ENCODE measurements around the gene ZFYVE9. TPM values are rescaled to one million over a fixed set of nuclear protein-coding genes. Genes with fewer than 3 reads are reported as not detected.

The ZFYVE9 gene
- total and polyA plus RNA-seq, 2 of the 13 experiments (the other 11 are each of a cell fraction or from before 2014, with no cell fraction given), result 9.2 to 19.8 TPM

- no peak for TF ChIP-seq ZBTB4 (CRISPR knock-in tag; IDR thresholded peaks at IDR 0.05; ENCODE audit: borderline replicate concordance)
- TF ChIP-seq ZNF263 (CRISPR knock-in tag; IDR thresholded peaks at IDR 0.05), result no peak
- TF ChIP-seq ZNF761 (CRISPR knock-in tag; conservative IDR thresholded peaks at IDR 0.05), result peak; percentile 85; the same call in 1 of the 2 replicates
- TF ChIP-seq ZFY (CRISPR knock-in tag; IDR thresholded peaks at IDR 0.05), result peak; percentile 44; the same call in 1 of the 2 replicates
- peak; percentile 70; the same call in 1 of the 2 replicates for TF ChIP-seq RCOR2 (CRISPR knock-in tag; IDR thresholded peaks at IDR 0.05)
- TF ChIP-seq CBFB (CRISPR knock-in tag; IDR thresholded peaks at IDR 0.05), result peak; percentile 35; the same call in 1 of the 2 replicates
- no peak for TF ChIP-seq TAF15 (IDR thresholded peaks at IDR 0.05; ENCODE audit: low read depth, low read length, poor library complexity, severe bottlenecking)
- TF ChIP-seq ZNF607 (CRISPR knock-in tag; IDR thresholded peaks at IDR 0.05; ENCODE audit: borderline replicate concordance), result no peak
- peak; percentile 60; the same call in 1 of the 2 replicates for TF ChIP-seq SPEN (CRISPR knock-in tag; IDR thresholded peaks at IDR 0.05; ENCODE audit: low read depth)
- TF ChIP-seq ZNF839 (CRISPR knock-in tag; IDR thresholded peaks at IDR 0.05; ENCODE audit: borderline replicate concordance), result no peak
- TF ChIP-seq, protein P1, sequence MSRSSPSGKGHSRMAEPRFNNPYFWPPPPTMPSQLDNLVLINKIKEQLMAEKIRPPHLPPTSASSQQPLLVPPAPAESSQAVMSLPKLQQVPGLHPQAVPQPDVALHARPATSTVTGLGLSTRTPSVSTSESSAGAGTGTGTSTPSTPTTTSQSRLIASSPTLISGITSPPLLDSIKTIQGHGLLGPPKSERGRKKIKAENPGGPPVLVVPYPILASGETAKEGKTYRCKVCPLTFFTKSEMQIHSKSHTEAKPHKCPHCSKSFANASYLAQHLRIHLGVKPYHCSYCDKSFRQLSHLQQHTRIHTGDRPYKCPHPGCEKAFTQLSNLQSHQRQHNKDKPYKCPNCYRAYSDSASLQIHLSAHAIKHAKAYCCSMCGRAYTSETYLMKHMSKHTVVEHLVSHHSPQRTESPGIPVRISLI (CRISPR knock-in tag; IDR thresholded peaks at IDR 0.05; ENCODE audit: borderline replicate concordance), result no peak
- TF ChIP-seq MAFG (CRISPR knock-in tag; IDR thresholded peaks at IDR 0.05), result no peak
- TF ChIP-seq SKI (IDR thresholded peaks at IDR 0.05; ENCODE audit: partially characterized antibody), result no peak
- TF ChIP-seq CREB1 (IDR thresholded peaks at IDR 0.05), result no peak
- peak; percentile 56; the same call in 1 of the 2 replicates for TF ChIP-seq CREB1 (CRISPR knock-in tag; IDR thresholded peaks at IDR 0.05)
- TF ChIP-seq HOXA3 (CRISPR knock-in tag; IDR thresholded peaks at IDR 0.05), result peak; percentile 76; the same call in 1 of the 2 replicates
- 0 out of 2 replicates have a peak, but pooled peaks have one; percentile 35 for TF ChIP-seq TARDBP (CRISPR knock-in tag; IDR thresholded peaks at IDR 0.05)
- peak; percentile 35; the same call in 1 of the 2 replicates for TF ChIP-seq NCOR1 (IDR thresholded peaks at IDR 0.05; ENCODE audit: borderline replicate concordance, low read length)
- TF ChIP-seq FOXP1 (IDR thresholded peaks at IDR 0.05), result no peak
- TF ChIP-seq FOXP1 (CRISPR knock-in tag; IDR thresholded peaks at IDR 0.05), result no peak
- TF ChIP-seq ZNF3 (CRISPR knock-in tag; IDR thresholded peaks at IDR 0.05), result no peak
Observed at GRCh38 chr1:52305417-52306226, 163.7 kb downstream of the ZFYVE9 start (continued).

Measured in HepG2 (cell line).